Fibroblast of mammary gland (primary cell): ENCODE results near the gene PLCD3.

Experiments
- DNase-seq: peaks from one replicate; pipeline ENCODE4 v3.0.0-alpha.2; 2010; ENCODE audit warnings: low read depth
- H3K4me3 ChIP-seq: 2 replicates; pipeline ENCODE4 v1.5.1; 2011; ENCODE audit warnings: low read depth, mild to moderate bottlenecking, low read length, moderate library complexity; ENCODE audit not compliant: control insufficient read depth
- CTCF ChIP-seq: conservative IDR thresholded peaks from 2 replicates; pipeline ENCODE4 v1.5.1; 2011; ENCODE audit warnings: low read depth, low read length, inconsistent platforms; ENCODE audit not compliant: control insufficient read depth, insufficient read depth

PLCD3 gene

GRCh38 chr17:45170931-45171337, 38.6 kb upstream of the PLCD3 start:
- DNase-seq: peak; percentile 68
- no peak for TF ChIP-seq CTCF
- no peak overlapping the region for H3K4me3 ChIP-seq

- TF ChIP-seq CTCF: no peak
These were observed 38.1 kb upstream of the PLCD3 start for GRCh38 chr17:45170280-45170930.

GRCh38 chr17:45168991-45169752, 36.9 kb upstream of the PLCD3 start:
- no peak for DNase-seq
- no peak for TF ChIP-seq CTCF
- H3K4me3 ChIP-seq: no peak overlapping the region

More at GRCh38 chr17:45170280-45170930, 38.1 kb upstream of the PLCD3 start:
- DNase-seq: no peak
- no peak overlapping the region for H3K4me3 ChIP-seq

GRCh38 chr17:45164734-45165269, 32.5 kb upstream of the PLCD3 start:
- no peak for DNase-seq
- H3K4me3 ChIP-seq: no peak overlapping the region
- TF ChIP-seq CTCF: no peak

- TF ChIP-seq CTCF: no peak
- DNase-seq: no peak
These were observed 29.8 kb upstream of the PLCD3 start for GRCh38 chr17:45162025-45162687.

GRCh38 chr17:45161288-45162024, 29.1 kb upstream of the PLCD3 start, which contains the start of gene HEXIM2:
TSS of gene HEXIM2 (plus strand) at chr17:45161875. CDS start at chr17:45162794, 919 bp downstream.
- peak; percentile 100 for DNase-seq
- peak within 1 kb of the TSS; percentile 97 for H3K4me3 ChIP-seq
- TF ChIP-seq CTCF: no peak

More at GRCh38 chr17:45162025-45162687, 29.8 kb upstream of the PLCD3 start:
- H3K4me3 ChIP-seq: peak overlapping the region; percentile 43
